NCI-H2227 (cell line): ENCODE measurements around the gene THOC6.
"Not testable (repeated sequence)": the region's sequence is repeated elsewhere in the genome, so short reads cannot be mapped to it uniquely, and the experiment has no call there.

Source experiments
- DNase-seq: peaks from one replicate; lab custom pipeline; 2025; ENCODE audit not compliant: unreplicated experiment; lab: John Stamatoyannopoulos, UW

THOC6 gene

DNA sequence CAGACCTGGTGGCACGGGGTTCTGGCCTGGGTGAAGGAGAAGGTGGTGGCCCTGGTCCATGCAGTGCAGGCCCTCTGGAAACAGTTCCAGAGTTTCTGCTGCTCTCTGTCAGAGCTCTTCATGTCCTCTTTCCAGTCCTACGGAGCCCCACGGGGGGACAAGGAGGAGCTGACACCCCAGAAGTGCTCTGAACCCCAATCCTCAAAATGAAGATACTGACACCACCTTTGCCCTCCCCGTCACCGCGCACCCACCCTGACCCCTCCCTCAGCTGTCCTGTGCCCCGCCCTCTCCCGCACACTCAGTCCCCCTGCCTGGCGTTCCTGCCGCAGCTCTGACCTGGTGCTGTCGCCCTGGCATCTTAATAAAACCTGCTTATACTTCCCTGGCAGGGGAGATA lies 45.3 kb downstream of the THOC6 start:
- not testable (repeated sequence) for DNase-seq

DNA sequence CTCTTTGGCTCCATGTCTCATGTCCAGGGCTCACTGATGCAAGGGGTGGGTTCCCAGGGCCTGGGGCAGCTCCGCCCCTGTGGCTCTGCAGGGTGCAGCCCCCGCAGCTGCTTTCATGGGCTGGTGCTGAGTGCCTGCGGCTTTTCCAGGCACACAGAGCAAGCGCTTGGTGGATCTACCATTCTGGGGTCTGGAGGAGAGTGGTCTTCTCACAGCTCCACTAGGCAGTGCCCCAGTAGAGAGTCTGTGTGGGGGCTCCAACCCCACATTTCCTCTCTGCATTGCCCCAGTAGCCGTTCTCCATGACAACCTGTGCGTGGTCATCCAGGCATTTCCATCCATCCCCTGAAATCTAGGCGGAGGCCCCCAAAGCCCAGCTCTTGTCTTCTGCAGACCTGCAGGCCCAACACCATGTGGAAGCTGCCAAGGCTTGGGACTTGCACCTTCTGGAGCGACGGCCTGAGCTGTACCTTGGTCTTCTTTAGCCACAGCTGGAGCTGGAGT lies 46.8 kb downstream of the THOC6 start:
- DNase-seq = no peak

DNA sequence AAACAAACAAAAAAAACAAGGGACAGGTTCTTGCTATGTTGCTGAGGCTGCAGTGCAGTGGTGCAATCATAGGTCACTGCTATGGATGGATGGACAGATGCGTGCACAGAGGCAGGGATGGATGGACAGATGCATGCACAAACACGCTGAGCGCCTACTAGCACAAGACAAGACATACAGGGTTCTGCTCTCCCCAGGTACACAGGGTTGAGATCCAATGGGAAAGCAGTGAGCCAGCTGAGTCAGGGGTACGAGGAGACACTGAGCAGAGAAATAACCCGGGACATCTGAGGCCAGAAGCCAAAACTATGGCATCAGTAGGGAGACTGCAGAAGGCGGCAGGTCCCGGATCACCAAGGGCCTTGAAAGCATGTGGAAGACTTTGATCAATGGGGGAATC lies 47.8 kb downstream of the THOC6 start:
- DNase-seq = no peak

DNA sequence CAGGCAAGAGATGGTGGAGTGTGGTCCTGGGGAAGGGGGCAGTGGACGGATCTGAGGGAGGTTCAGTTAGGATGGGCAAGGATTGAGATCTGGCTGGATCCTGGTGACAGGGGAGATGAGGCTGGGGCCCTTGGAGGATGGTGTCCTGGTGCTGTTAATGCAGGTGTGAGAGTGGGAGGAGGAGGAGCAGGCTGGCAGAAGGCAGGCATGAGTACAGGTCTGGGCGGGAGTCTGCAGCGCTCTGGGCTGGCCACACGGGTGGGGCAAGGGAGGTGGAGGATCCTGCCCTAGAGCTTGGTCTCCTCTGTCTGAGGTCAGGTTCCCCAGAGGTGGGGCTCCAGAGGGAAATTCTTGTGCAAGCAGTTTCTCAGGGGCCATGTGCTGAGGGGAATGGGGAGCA lies 48.3 kb downstream of the THOC6 start:
- not testable (repeated sequence) for DNase-seq

DNA sequence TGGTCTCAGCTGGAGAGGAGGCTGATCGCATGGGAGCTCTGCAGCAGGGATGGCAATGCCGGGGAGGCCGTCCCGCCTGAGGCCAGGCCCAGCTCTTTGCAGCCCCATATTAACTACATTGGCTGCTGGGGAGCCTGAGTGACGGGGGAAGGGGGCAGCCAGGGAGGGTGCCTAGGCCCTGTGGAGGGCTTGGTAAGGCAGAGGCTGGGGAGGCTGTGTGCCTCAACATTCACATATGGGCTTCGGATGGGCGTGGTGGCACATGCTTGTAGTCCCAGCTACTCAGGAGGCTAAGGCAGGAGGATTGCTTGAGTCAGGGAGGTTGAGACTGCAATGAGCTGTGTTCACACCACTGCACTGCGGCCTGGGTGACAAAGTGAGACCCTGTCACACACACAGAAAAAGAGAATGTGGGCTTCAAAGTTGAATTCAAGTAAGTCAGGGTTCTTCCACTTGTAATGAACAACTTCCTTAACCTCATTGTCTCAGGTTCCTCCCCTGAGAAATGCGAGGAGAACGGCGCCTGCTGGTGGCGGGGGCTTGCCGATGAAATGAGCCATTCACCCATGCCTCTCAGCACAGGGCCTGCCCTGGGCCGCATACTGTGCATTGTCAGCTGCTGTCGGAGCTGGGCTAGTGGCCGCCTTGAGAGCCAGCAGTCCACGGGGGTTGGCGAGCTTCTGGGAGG lies 48.9 kb downstream of the THOC6 start:
- DNase-seq = not testable (repeated sequence)

DNA sequence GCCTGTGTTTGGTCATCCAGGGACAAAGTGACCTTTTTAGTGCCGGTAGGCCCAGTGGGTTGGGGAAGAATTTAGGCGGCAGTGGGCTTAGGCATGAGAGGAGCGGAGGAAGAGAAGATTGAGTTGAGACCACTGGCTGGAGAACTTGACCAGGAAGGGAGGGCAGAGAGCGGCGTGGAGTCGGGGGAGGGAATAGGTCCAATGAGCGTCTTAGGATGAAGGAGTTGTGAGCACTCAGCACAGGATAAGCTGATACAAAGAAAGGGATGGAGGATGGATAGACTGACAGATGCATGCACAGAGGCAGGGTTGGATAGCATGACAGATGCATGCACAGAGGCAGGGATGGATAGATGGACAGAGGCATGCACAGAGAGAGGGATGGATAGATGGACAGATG lies 49.6 kb downstream of the THOC6 start:
- DNase-seq = no peak

DNA sequence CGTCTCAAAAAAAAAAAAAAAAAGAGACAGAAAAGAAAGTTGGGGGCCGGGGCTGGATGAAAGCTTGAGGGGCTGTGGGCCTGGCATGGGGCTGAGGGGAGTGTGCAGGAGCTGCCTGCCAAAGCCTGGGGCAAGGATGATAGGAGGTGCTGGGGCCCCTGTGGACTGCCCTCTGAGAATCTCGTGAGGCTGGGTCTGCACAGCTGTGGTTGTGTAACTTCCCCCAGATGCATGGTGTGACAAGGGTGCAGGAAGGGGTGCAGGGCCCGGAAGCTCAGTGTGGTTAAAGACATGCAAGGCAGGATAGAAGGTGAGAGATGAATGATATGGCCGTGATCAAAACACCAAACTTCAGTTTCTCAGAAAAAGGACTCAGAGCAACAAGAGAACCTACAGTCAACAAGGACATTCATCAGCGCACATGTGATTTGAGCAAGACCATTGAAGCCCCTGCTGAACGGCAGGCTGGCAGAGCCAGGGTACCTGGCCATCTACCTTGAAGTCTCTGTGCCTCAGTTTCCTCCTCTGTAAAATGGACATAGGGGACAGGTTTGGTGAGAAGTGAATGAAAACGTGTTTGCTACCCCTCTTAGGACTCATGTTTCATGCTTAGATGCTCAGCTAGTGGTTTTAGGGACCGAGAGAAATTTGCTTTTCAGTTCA lies 51.2 kb downstream of the THOC6 start:
- no peak for DNase-seq

DNA sequence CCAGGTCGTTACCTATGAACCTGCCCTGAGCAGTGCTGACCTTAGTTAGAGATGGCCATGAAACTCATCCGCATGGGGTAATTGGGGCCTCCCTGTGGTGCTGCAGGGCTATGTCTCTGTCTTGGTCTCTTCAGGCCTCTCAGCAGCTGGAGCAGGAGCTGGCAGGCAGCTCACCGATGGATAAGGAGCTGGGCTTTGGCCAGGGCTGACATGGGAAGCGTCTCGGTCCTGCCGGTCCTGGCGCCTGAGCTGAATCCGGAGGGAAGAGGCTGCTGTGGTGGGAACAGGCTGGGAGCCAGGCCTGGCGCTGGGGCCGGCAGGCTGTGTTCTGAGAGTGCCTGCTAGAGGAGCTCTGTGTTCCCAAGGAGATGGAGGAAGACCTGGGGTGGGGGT lies 51.7 kb downstream of the THOC6 start:
- no peak for DNase-seq

DNA sequence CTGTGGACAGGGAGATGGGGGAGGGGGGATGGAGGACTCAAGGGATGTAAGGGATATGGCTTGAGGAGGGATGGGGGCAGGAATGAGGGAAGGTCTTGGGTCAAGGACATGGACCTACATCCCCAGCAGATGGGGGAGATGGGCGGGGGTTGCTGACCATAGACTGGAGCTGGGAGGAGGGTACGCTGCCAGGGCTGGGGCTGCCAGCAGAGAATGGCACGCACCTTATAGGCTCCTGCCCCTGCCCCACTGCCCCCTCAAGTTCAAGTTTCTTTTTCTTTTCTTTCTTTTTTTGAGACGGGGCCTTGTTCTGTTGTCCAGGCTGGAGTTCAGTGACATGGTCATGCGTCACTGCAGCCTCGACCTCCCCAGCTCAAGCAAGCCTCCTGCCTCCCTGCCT lies 52.1 kb downstream of the THOC6 start:
- not testable (repeated sequence) for DNase-seq

DNA sequence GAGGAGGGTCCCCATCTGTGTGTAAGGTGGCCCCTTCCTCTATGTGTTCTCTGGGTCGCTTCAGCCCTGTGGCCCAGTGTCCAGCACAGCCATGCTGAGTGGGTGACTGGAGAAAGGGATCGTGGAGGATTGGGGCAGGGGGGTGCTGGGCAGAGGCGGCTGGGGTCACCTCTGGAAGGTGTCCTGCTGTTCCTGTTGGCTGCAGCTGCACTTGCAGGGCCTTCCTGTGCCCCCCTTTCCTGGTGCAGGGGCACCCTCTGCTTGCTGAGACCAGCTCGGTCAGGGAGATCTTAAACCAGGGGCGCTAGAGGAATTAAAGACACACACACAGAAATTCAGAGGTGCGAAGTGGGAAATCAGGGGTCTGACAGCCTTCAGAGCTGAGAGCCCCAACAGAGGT lies 52.7 kb downstream of the THOC6 start:
- DNase-seq = no peak
